GM12878 (cell line): ENCODE measurements around the gene KLRF1. TPM values are rescaled to one million over a fixed set of nuclear protein-coding genes. Genes with fewer than 3 reads are reported as not detected.

ENCODE experiments used
- SMC3 ChIP-seq: IDR thresholded peaks from 2 replicates; pipeline ENCODE4 v1.6.1; 2011; ENCODE audit warnings: low read length, improper control_type of control experiment, borderline replicate concordance
- polyA plus RNA-seq, 11 experiments: library from polyadenylated mRNA; depleted of rRNA in 4 of 11; unstranded in 6 of 11; stranded (reverse) in 5 of 11; fragments of >200 nt; fragmentation: Nextera tagmentation in 4 of 11; fragmentation: Illumina TruSeq in 1 of 11; extraction: Ambion mirVana in 4 of 11; extraction: Trizol in 1 of 11; gene quantifications; 1 replicate in 1 of 11; 2 replicates in 10 of 11; pipeline versions ENCODE4 v1.2.1 to v1.2.3, GENCODE V29; 2011 to 2016; ENCODE audit warnings: inconsistent platforms in 2 of 11, missing spikeins in 2 of 11, low read depth in 1 of 11
- total RNA-seq, 4 experiments: library from RNA; depleted of rRNA in 3 of 4; stranded (reverse); fragments of >200 nt in 3 of 4; fragmentation: Illumina TruSeq in 1 of 4; extraction: Trizol in 1 of 4; gene quantifications; 2 replicates each; pipeline versions ENCODE4 v1.2.1 to v1.2.3, GENCODE V29; 2013 to 2021
- TF ChIP-seq, protein P1 (sequence below): IDR thresholded peaks from 2 replicates; pipeline ENCODE4 v1.6.1; 2012; ENCODE audit warnings: improper control_type of control experiment, low read depth, low read length; ENCODE audit not compliant: insufficient replicate concordance
- TF ChIP-seq, protein P2 (sequence below): fragments of 450-650 bp; IDR thresholded peaks from 2 replicates; pipeline ENCODE4 v1.6.1; 2018; ENCODE audit warnings: mild to moderate bottlenecking, low read depth, moderate library complexity; ENCODE audit not compliant: partially characterized antibody

KLRF1 gene
- total and polyA plus RNA-seq, 10 of the 15 experiments (the other 5 are each of a cell fraction or from before 2014, with no cell fraction given), result 0.13 to 2.0 (median 0.18) TPM; not detected in 6

- TF ChIP-seq, protein P1, sequence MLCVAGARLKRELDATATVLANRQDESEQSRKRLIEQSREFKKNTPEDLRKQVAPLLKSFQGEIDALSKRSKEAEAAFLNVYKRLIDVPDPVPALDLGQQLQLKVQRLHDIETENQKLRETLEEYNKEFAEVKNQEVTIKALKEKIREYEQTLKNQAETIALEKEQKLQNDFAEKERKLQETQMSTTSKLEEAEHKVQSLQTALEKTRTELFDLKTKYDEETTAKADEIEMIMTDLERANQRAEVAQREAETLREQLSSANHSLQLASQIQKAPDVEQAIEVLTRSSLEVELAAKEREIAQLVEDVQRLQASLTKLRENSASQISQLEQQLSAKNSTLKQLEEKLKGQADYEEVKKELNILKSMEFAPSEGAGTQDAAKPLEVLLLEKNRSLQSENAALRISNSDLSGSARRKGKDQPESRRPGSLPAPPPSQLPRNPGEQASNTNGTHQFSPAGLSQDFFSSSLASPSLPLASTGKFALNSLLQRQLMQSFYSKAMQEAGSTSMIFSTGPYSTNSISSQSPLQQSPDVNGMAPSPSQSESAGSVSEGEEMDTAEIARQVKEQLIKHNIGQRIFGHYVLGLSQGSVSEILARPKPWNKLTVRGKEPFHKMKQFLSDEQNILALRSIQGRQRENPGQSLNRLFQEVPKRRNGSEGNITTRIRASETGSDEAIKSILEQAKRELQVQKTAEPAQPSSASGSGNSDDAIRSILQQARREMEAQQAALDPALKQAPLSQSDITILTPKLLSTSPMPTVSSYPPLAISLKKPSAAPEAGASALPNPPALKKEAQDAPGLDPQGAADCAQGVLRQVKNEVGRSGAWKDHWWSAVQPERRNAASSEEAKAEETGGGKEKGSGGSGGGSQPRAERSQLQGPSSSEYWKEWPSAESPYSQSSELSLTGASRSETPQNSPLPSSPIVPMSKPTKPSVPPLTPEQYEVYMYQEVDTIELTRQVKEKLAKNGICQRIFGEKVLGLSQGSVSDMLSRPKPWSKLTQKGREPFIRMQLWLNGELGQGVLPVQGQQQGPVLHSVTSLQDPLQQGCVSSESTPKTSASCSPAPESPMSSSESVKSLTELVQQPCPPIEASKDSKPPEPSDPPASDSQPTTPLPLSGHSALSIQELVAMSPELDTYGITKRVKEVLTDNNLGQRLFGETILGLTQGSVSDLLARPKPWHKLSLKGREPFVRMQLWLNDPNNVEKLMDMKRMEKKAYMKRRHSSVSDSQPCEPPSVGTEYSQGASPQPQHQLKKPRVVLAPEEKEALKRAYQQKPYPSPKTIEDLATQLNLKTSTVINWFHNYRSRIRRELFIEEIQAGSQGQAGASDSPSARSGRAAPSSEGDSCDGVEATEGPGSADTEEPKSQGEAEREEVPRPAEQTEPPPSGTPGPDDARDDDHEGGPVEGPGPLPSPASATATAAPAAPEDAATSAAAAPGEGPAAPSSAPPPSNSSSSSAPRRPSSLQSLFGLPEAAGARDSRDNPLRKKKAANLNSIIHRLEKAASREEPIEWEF, result no peak
- TF ChIP-seq, protein P2, sequence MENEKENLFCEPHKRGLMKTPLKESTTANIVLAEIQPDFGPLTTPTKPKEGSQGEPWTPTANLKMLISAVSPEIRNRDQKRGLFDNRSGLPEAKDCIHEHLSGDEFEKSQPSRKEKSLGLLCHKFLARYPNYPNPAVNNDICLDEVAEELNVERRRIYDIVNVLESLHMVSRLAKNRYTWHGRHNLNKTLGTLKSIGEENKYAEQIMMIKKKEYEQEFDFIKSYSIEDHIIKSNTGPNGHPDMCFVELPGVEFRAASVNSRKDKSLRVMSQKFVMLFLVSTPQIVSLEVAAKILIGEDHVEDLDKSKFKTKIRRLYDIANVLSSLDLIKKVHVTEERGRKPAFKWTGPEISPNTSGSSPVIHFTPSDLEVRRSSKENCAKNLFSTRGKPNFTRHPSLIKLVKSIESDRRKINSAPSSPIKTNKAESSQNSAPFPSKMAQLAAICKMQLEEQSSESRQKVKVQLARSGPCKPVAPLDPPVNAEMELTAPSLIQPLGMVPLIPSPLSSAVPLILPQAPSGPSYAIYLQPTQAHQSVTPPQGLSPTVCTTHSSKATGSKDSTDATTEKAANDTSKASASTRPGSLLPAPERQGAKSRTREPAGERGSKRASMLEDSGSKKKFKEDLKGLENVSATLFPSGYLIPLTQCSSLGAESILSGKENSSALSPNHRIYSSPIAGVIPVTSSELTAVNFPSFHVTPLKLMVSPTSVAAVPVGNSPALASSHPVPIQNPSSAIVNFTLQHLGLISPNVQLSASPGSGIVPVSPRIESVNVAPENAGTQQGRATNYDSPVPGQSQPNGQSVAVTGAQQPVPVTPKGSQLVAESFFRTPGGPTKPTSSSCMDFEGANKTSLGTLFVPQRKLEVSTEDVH, result no peak
- no peak for TF ChIP-seq SMC3
These were observed 15.7 kb upstream of the KLRF1 start (continued) for GRCh38 chr12:9811621-9812020.
